T-cell (primary cell): ENCODE results near the gene DEFB131B. TPM values are rescaled to one million over a fixed set of nuclear protein-coding genes. Genes with fewer than 3 reads are reported as not detected.
"Not testable (repeated sequence)": the region's sequence is repeated elsewhere in the genome, so short reads cannot be mapped to it uniquely, and the experiment has no call there.

Experiments used
- ATAC-seq, 4 experiments: fragments of 200-7000 bp in 3 of 4; fragments of 150-1000 bp in 1 of 4; cut with Tn5 transposase; replicated peaks in 1 of 4; 1 replicate in 3 of 4; 2 replicates in 1 of 4; pipeline ENCODE4 v1.10.0; 2021; ENCODE audit warnings: moderate library complexity in 3 of 4, mild to moderate bottlenecking in 2 of 4, moderate number of reproducible peaks in 1 of 4
- CTCF ChIA-PET, 2 donors: fragments of 300-600 bp; sonication (Branson Sonifier 250); formaldehyde crosslinking; loops; one replicate each; lab custom pipeline; 2022; ENCODE audit warnings: antibody characterized with exemption in 2 of 2; lab: Charles Lee
- POLR2A ChIA-PET, 2 donors: fragments of 300-600 bp; sonication (Branson Sonifier 250); formaldehyde crosslinking; loops; one replicate each; lab custom pipeline; 2022; ENCODE audit warnings: antibody characterized with exemption in 2 of 2; lab: Charles Lee
- DNase-seq, 35 experiments: peaks; one replicate each; pipeline versions ENCODE4 v3.0.0 to v3.0.0-alpha.2; 2013 to 2023
- H3K27ac ChIP-seq: one replicate; pipeline ENCODE4 v1.5.1; 2013; ENCODE audit warnings: low read length
- H3K27me3 ChIP-seq, 2 experiments: replicated peaks in 1 of 2; 1 replicate in 1 of 2; 2 replicates in 1 of 2; pipeline versions ENCODE4 v1.6.1 to v1.7.0; 2013; ENCODE audit warnings: low read length in 1 of 2, mixed read lengths in 1 of 2; ENCODE audit not compliant: control insufficient read depth in 2 of 2, insufficient read depth in 2 of 2; ENCODE audit errors: extremely low read depth in 1 of 2
- H3K36me3 ChIP-seq, 2 donors: 1 replicate in 1 of 2; 2 replicates in 1 of 2; pipeline versions ENCODE4 v1.6.1 to v1.7.0; 2013; ENCODE audit warnings: low read length in 1 of 2; ENCODE audit not compliant: control insufficient read depth in 2 of 2, insufficient read depth in 1 of 2; ENCODE audit errors: extremely low read depth in 1 of 2
- H3K4me1 ChIP-seq, 2 experiments: 1 replicate in 1 of 2; 2 replicates in 1 of 2; pipeline versions ENCODE4 v1.6.1 to v1.7.0; 2013; ENCODE audit warnings: low read length in 2 of 2, mixed read lengths in 1 of 2; ENCODE audit not compliant: insufficient read depth in 2 of 2, control insufficient read depth in 1 of 2; ENCODE audit errors: extremely low read depth in 1 of 2
- H3K4me3 ChIP-seq, 2 donors: 1 replicate in 1 of 2; 2 replicates in 1 of 2; pipeline versions ENCODE4 v1.5.1 to v1.7.0; 2013; ENCODE audit warnings: mild to moderate bottlenecking in 2 of 2, low read length in 1 of 2, moderate library complexity in 1 of 2; ENCODE audit not compliant: control insufficient read depth in 1 of 2; ENCODE audit errors: extremely low read depth in 1 of 2
- H3K9me3 ChIP-seq: 2 replicates; pipeline ENCODE4 v1.7.0; 2013
- H3K27ac Mint-ChIP-seq, 2 donors: one replicate each; pipeline ENCODE4 v1.8.0; 2020 to 2021; ENCODE audit warnings: mild to moderate bottlenecking in 2 of 2, mixed read lengths in 2 of 2
- H3K27me3 Mint-ChIP-seq, 2 donors: one replicate each; pipeline ENCODE4 v1.8.0; 2021 to 2022; ENCODE audit warnings: mixed read lengths in 2 of 2
- H3K36me3 Mint-ChIP-seq: one replicate; pipeline ENCODE4 v1.8.0; 2021; ENCODE audit warnings: mixed read lengths
- H3K4me1 Mint-ChIP-seq, 3 donors: one replicate each; pipeline ENCODE4 v1.8.0; 2020 to 2022; ENCODE audit warnings: mixed read lengths in 3 of 3, mild to moderate bottlenecking in 1 of 3
- H3K4me3 Mint-ChIP-seq, 3 donors: one replicate each; pipeline ENCODE4 v1.8.0; 2020 to 2022; ENCODE audit warnings: mild to moderate bottlenecking in 3 of 3, mixed read lengths in 3 of 3, moderate library complexity in 3 of 3
- H3K9me3 Mint-ChIP-seq, 3 donors: one replicate each; pipeline ENCODE4 v1.8.0; 2020 to 2022; ENCODE audit warnings: mixed read lengths in 3 of 3
- WGBS: methylation state at CpG from one replicate; pipeline ENCODE4 v1.1.5; 2013; ENCODE audit warnings: missing lambda C conversion rate; ENCODE audit not compliant: insufficient coverage; 5-methylcytosine and 5-hydroxymethylcytosine counted together
- total RNA-seq, 35 experiments: library from RNA in 6 of 35; stranded (reverse) in 6 of 35; fragments of 120-200 nt in 1 of 35; gene quantifications; one replicate each; pipeline versions ENCODE4 v1.2.1 to v1.2.4 and lab custom pipeline; 2013 to 2026

DEFB131B gene
- total RNA-seq, 5 donors from 2014 or later (not counting 1 experiment from before 2014, with no cell fraction given), result not detected

DNA sequence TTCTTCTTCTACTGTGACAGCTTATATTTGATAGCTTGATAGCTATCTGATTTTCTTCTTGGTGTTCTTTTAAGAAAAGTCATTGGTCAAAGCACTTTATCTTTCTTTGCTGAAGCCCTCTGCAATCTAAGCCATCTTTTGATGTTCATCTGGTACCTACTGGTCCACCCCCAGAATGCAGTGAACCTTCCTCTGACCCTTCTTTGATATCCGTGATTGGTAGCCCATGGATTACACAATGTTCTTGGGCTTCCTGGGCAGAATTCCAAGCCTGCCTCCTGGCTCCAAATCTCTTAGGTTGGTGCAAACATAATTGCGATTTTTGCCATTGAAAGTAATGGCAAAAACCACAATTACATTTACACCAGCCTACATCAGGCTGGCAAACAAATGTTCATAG lies 2.0 kb upstream of the DEFB131B start:
- H3K4me1 Mint-ChIP-seq, H3K27ac Mint-ChIP-seq, H3K36me3 ChIP-seq, ATAC-seq, H3K27me3 ChIP-seq, H3K4me1 ChIP-seq, H3K4me3 ChIP-seq, H3K9me3 Mint-ChIP-seq, CTCF ChIA-PET, H3K4me3 Mint-ChIP-seq, POLR2A ChIA-PET, H3K27ac ChIP-seq, H3K27me3 Mint-ChIP-seq, H3K9me3 ChIP-seq, DNase-seq: not testable (repeated sequence)
- WGBS, result 100% methylated on average over 1 of the region's 2 CpGs
- H3K36me3 Mint-ChIP-seq, result peaks cover 38% of the 10 kb centered on the region

DNA sequence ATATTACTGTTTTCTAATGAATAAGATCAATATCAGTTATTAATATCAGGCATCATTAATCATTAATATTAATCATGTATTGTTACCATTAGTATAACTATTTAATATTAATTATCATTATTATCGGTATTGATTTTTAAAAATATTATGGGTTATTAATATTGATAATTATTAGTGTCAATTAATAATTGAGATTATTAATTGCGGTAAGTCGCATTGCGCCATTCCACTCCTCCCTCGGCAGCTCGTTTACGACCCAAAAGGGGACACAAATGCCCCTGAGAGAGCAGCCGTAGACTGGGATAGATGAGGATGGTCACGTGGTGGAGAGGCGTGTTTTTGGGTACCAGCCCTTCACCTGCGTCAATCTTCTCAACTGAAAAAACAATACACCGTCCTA lies 7.6 kb downstream of the DEFB131B start:
- H3K4me1 Mint-ChIP-seq, POLR2A ChIA-PET, H3K9me3 ChIP-seq, H3K27ac Mint-ChIP-seq, H3K9me3 Mint-ChIP-seq, H3K27me3 ChIP-seq, H3K4me1 ChIP-seq, CTCF ChIA-PET, H3K27ac ChIP-seq, H3K4me3 ChIP-seq, ATAC-seq, H3K27me3 Mint-ChIP-seq, H3K4me3 Mint-ChIP-seq, DNase-seq, H3K36me3 ChIP-seq: not testable (repeated sequence)
- 98% methylated on average over 8 of the region's 12 CpGs for WGBS
- H3K36me3 Mint-ChIP-seq, result peaks cover 15% of the 10 kb centered on the region

DNA sequence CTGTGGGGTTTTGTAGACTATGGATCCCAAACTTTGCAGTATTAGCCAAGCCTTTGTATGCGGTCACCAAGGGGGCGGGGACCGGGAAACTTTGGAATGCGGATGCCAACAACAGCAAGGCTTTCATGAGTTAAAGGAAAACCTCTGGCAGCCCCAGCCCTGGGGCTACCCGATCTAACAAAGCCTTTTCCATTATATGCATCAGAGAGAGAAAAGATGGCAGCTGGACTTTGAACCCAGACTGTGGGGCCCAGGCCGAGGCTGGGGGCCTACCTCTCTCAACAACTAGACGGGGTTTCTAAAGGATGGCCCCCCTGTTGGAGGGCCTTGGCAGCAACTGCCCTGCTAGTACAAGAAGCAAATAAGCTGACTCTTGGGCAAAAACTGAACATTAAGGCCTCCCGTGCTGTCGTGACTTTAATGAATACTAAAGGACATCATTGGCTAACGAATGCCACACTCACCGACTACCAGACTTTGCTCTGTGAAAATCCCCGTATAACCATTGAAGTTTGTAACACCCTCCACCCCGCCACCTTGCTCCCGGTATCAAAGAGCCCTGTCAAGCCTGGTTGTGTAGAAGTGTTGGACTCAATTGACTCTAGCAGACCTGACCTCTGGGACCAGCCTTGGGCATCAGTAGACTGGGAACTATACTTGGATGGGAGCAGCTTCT lies 10.2 kb downstream of the DEFB131B start:
- H3K27me3 ChIP-seq, POLR2A ChIA-PET, H3K27me3 Mint-ChIP-seq, H3K36me3 ChIP-seq, H3K9me3 Mint-ChIP-seq, H3K4me3 ChIP-seq, H3K4me3 Mint-ChIP-seq, H3K9me3 ChIP-seq, DNase-seq, H3K36me3 Mint-ChIP-seq, ATAC-seq, H3K27ac ChIP-seq, CTCF ChIA-PET, H3K4me1 ChIP-seq, H3K4me1 Mint-ChIP-seq, H3K27ac Mint-ChIP-seq: not testable (repeated sequence)
- WGBS, result 99% methylated on average over 6 of the region's 14 CpGs

DNA sequence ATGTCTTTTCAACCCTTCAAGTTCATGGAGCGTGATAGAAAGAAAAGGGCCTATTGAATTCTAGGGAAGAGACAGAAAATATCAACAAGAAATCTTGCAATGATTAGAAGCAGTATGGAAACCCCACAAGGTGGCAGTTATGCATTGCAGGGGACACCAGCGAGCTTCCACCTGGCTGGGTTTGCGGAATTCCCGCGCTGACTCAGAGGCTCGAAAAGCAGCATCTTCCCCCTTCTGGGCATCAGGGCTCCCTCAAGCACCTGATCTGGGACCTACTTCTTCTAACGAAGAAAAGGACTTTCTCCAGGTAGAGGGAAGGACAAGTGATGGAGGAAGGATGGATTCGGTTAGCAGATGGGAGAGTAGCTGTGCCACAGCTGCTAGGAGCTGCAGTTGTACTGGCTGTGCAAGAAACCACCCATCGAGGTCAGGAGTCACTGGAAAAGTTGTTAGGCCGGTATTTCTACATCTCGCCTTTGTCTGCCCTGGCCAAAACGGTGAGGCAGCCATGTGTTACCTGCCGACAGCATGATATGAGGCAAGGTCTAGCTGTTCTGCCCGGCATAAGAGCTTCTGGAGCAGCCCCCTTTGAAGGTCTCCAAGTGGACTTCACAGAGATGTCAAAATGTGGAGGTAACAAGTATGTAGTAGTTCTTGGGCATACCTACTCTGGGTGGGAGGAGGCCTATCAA lies 11.1 kb downstream of the DEFB131B start:
- WGBS, result 94% methylated on average over 7 of the region's 14 CpGs
- H3K9me3 Mint-ChIP-seq, DNase-seq, H3K4me1 Mint-ChIP-seq, H3K9me3 ChIP-seq, H3K27ac Mint-ChIP-seq, H3K27ac ChIP-seq, CTCF ChIA-PET, H3K4me1 ChIP-seq, POLR2A ChIA-PET, ATAC-seq, H3K27me3 ChIP-seq, H3K27me3 Mint-ChIP-seq, H3K36me3 ChIP-seq, H3K4me3 ChIP-seq, H3K4me3 Mint-ChIP-seq: not testable (repeated sequence)
- H3K36me3 Mint-ChIP-seq, result peaks cover 11% of the 10 kb centered on the region

DNA sequence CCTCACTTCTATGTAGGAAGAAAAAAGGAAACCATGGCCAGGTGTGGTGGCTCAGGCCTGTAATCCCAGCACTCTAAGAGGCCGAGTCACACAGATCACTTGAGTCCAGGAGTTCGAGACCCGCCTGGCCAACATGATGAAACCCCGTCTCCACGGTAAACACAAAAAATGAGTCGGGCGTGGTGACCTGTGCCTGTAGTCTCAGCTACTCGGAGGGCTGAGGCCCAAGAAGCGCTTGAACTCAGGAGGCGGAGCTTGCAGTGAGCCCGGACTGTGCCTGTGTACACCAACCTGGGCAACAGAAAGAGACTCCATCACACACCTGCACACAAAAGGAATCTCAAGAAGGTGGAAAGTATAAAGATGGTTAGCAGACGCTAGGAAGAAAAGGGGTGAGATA lies 17.7 kb downstream of the DEFB131B start:
- peaks cover 0 to 8% (median 4%) of the 10 kb centered on the region in 3 donors for H3K9me3 Mint-ChIP-seq
- no peaks in the 10 kb centered on the region for H3K27me3 Mint-ChIP-seq
- Histone ChIP-seq H3K36me3 (peaks cover 0 to 5% of the 10 kb centered on the region in 2 donors), H3K27ac (no peak overlapping the region), H3K9me3 (no peaks in the 10 kb centered on the region), H3K4me3 (no peak overlapping the region), H3K27me3 (no peaks in the 10 kb centered on the region), H3K4me1 (no peaks in the 10 kb centered on the region)
- ChIA-PET POLR2A (no interaction called here), CTCF (no interaction called here)
- H3K4me1 Mint-ChIP-seq, result no peaks in the 10 kb centered on the region
- no peak for DNase-seq
- H3K4me3 Mint-ChIP-seq, result no peak overlapping the region
- WGBS, result 96% methylated on average over 8 of the region's 12 CpGs
- H3K36me3 Mint-ChIP-seq, result peaks cover 38% of the 10 kb centered on the region
- H3K27ac Mint-ChIP-seq, result no peak overlapping the region
- ATAC-seq, result no peak

DNA sequence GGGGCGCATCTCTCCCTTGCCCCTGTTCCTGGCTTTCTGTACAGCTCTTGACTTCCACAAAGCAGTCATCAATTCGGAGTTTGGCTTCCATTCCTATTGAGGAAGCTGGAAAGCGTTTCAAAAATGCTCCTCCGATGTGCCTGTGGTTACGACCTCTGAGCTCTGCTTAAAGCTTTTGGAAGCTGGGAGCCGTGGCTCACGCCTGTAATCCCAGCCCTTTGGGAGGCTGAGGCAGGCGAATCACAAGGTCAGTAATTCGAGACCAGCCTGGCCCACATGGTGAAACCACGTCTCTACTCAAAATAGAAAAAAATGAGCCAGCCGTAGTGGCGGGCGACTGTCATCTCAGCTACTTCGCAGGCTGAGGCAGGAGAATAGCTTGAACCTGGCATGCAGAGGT lies 22.9 kb downstream of the DEFB131B start:
- H3K27ac ChIP-seq, DNase-seq, H3K9me3 ChIP-seq, H3K4me3 ChIP-seq, H3K36me3 ChIP-seq, H3K9me3 Mint-ChIP-seq, CTCF ChIA-PET, H3K4me1 Mint-ChIP-seq, ATAC-seq, H3K4me3 Mint-ChIP-seq, H3K27me3 Mint-ChIP-seq, H3K27ac Mint-ChIP-seq, H3K27me3 ChIP-seq, POLR2A ChIA-PET, H3K4me1 ChIP-seq: not testable (repeated sequence)
- 98% methylated on average over 13 of the region's 14 CpGs for WGBS
- peaks cover 38% of the 10 kb centered on the region for H3K36me3 Mint-ChIP-seq
